AG04449 (cell line): Measurements from ENCODE around the gene PLPPR2.
"Not testable (repeated sequence)": the region's sequence is repeated elsewhere in the genome, so short reads cannot be mapped to it uniquely, and the experiment has no call there.

ENCODE experiments used
- CTCF ChIA-PET: fragments of 350-600 bp; formaldehyde crosslinking; extraction: SDS; loops from one replicate; lab custom pipeline; 2021; ENCODE audit warnings: antibody characterized with exemption; lab: Yijun Ruan, JAX
- POLR2A ChIA-PET: fragments of 400-600, 350-600 bp; formaldehyde crosslinking; extraction: SDS; loops from one replicate; lab custom pipeline; 2020; ENCODE audit warnings: antibody characterized with exemption, inconsistent platforms; lab: Yijun Ruan, JAX
- DNase-seq: peaks from one replicate; pipeline ENCODE4 v3.0.0-alpha.2; 2010; ENCODE audit warnings: low read depth, low spot score
- H3K4me3 ChIP-seq: 2 replicates; pipeline ENCODE4 v1.5.1; 2011; ENCODE audit warnings: low read depth, mild to moderate bottlenecking, control low read depth, low read length
- TF ChIP-seq, protein P1 (sequence below): IDR thresholded peaks from one replicate; pipeline ENCODE4 v1.5.1; 2011; ENCODE audit warnings: mild to moderate bottlenecking, moderate library complexity, low read length, control low read depth, inconsistent platforms; ENCODE audit not compliant: insufficient read depth; ENCODE audit errors: missing control alignments

Gene PLPPR2

DNA sequence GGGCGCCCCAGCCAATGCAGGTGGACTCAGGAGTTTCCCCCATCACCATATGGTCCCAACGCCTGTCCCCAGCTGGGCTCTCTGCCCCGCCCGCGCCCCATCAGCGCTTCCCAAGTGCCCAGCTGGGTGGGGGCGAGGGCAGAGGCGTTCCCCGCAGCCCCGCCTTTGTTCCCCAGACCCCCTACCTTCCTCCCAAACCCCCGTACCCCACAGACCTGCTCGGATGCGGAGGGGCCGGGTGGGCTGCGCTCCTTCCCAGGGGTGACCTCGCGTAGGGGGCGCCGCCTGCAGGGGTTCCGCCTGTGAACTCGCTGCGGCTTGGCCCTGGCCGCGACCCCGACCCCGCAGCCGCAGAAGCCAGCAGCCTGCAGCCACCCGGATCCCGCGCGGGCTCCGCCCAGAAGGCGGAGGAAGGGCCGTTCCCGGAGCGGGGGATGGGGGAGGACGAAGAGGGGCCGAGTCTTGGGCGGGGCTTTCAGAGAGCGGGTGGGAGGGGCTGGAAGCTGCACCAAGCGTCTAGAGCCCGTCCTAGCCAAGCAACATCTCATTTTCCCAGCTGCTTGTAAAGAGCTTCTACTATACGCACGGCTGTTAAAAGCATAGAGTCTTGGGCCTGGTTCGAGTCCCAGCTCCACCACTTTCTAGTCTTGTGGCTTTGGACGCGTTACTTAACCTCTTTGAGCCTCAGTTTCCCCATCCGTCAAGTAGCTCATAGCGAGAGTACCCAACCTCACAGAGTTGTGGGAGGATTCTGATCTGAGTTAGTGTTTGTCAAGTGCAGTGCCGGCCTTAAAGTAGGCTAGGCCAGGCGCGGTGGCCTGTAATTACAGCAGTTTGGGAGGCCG is 15.8 kb upstream of the PLPPR2 start, which contains the start of gene RAB3D:
Gene RAB3D (minus strand): TSS at position 404 of the 845 bp plus-strand sequence. CDS start 2,258 bp downstream, outside the sequence.
- DNase-seq: no peak
- CTCF ChIA-PET: interaction anchor here (1.7 to 1.8 kb wide), 2 partner anchors 41 to 143 kb away, joined by 5 to 10 read pairs; no protein-coding TSS in a partner anchor
- POLR2A ChIA-PET: interaction anchor here (0.9 to 1.2 kb wide), 2 partner anchors 22 to 96 kb away, joined by 3 to 4 read pairs; partner anchors contain the start of genes ODAD3 and PRKCSH
- TF ChIP-seq, protein P1, sequence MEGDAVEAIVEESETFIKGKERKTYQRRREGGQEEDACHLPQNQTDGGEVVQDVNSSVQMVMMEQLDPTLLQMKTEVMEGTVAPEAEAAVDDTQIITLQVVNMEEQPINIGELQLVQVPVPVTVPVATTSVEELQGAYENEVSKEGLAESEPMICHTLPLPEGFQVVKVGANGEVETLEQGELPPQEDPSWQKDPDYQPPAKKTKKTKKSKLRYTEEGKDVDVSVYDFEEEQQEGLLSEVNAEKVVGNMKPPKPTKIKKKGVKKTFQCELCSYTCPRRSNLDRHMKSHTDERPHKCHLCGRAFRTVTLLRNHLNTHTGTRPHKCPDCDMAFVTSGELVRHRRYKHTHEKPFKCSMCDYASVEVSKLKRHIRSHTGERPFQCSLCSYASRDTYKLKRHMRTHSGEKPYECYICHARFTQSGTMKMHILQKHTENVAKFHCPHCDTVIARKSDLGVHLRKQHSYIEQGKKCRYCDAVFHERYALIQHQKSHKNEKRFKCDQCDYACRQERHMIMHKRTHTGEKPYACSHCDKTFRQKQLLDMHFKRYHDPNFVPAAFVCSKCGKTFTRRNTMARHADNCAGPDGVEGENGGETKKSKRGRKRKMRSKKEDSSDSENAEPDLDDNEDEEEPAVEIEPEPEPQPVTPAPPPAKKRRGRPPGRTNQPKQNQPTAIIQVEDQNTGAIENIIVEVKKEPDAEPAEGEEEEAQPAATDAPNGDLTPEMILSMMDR: no peak
- peak within 1 kb of the TSS; percentile 68 for H3K4me3 ChIP-seq

- not testable (repeated sequence) for H3K4me3 ChIP-seq, DNase-seq
- ChIA-PET CTCF (interaction anchor here (1.0 to 1.8 kb wide), 3 partner anchors 41 to 142 kb away, joined by 4 to 10 read pairs (median 5); no protein-coding TSS in a partner anchor), POLR2A (interaction anchor here (0.9 to 1.2 kb wide), 2 partner anchors 21 to 95 kb away, joined by 3 to 4 read pairs; partner anchors contain the start of genes ODAD3 and PRKCSH)
These were observed 15.1 kb upstream of the PLPPR2 start for GRCh38 chr19:11340099-11340467.

GRCh38 chr19:11342429-11342828 is 12.8 kb upstream of the PLPPR2 start:
- no peak overlapping the region for H3K4me3 ChIP-seq
- DNase-seq: no peak
- TF ChIP-seq, protein P1: no peak
- ChIA-PET CTCF (no interaction called here), POLR2A (no interaction called here)

GRCh38 chr19:11345122-11345803 is 10.0 kb upstream of the PLPPR2 start:
- no peak for DNase-seq
- TF ChIP-seq, protein P1: no peak
- ChIA-PET CTCF (interaction anchor here (1.3 to 4.3 kb wide), 5 partner anchors 29 to 137 kb away, joined by 3 to 15 read pairs (median 6); partner anchors contain the start of gene SWSAP1), POLR2A (interaction anchor here (1.1 kb wide), 1 partner anchor 29 kb away, joined by 10 read pairs; the partner anchor contains the start of gene SWSAP1)
- H3K4me3 ChIP-seq: peak overlapping the region; percentile 90

DNA sequence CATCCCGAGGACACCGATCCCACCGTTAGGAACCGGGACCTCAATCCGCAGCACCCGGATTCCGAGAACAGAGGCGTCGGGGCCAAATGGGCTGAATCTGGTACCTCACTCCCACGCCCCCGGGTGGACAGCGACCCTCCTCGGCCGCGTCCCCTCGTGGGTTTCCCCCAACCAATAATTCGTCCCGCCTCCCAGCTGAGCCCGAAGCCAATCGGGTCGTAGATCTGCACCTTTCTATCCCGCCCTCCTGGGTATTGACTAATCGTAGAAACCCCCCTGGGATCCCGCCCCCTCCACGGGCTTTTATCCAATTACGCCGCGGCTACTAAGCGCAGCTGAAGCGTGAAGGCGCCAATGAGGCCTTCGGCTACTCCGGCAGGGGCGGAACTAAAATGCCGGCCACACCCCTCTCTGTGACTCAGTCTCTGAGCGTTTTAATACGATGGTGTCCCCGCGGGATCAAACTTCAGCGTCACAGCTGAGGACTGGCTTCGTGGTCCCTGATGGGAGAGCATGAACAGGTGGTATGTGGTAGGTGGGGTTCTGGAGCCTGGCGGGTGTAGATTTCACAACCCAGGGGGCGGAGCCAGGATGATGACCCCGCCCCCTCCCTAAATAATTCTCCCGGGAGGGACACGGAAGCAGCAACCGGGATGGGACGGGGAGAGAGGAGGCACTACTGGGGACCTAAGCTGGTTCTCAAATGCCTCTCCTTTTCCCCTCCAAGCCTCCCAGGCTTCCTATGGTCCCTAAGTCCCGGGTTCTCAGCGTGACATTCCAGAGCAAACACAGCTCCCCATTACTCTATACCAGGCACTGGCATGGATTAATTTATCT is 8.9 kb upstream of the PLPPR2 start, which contains the start of the genes CCDC159 and TMEM205:
Gene CCDC159 (plus strand): TSS at position 416 of the 837 bp plus-strand sequence. CDS start 88 bp downstream, at position 504.
Gene TMEM205 (minus strand): TSS at position 165 of the 837 bp plus-strand sequence. CDS start 649 bp downstream, outside the sequence.
- ChIA-PET POLR2A (interaction anchor here (0.7 to 1.1 kb wide), 4 partner anchors 28 to 89 kb away, joined by 3 to 10 read pairs (median 4); partner anchors contain the start of genes ODAD3, PRKCSH and SWSAP1), CTCF (interaction anchor here (1.4 to 4.3 kb wide), 4 partner anchors 28 to 136 kb away, joined by 4 to 15 read pairs (median 6); partner anchors contain the start of gene SWSAP1)
- H3K4me3 ChIP-seq: peak within 1 kb of the TSS; percentile 90
- TF ChIP-seq, protein P1: peak; percentile 12
- peak; percentile 95 for DNase-seq
